Stimulated activated naive CD4-positive, alpha-beta T cell treated with Interleukin-2 at 50 U/mL for 16 hours (primary cell): Measurements from ENCODE around the gene TTC39B.

Source experiments
- DNase-seq: peaks from one replicate; lab custom pipeline; 2025; lab: John Stamatoyannopoulos, UW

The TTC39B gene

DNA sequence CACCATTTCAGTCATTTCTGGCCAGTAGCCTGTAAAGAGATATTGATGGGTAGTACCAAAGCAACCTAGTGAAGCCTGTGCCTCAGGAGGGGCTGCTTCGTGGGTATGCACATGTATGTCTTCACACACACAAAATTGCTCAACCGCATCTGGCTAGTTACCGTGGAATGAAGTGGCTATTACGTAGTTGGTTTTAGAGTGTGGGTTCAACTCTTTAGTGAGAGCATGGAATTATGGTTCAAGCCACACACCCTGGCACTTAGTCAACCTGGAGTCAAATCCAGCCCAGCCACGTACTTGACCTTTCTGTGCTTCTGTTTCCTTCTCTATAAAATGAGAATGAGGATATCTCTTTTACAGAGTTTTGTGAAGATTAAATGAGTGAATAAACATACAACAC, 174.9 kb downstream of the TTC39B start:
- no peak for DNase-seq

DNA sequence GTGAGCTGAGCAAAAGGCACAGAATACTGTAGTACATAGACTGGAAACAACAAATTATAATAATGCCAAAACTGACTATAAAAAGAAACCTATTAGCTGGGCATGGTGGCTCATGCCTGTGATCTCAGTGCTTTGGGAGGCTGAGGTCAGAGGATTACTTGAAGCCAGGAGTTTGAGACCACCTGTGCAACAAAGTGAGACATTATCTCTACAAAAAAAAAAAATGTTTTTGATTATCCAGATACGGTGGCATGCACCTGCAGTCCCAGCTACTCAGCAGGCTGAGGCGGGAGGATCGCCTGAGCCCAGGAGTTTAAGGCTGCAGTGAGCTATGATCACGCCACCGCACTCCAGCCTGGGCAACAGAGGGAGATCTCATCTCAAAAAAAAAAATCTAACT, 175.9 kb downstream of the TTC39B start:
- DNase-seq: no peak

DNA sequence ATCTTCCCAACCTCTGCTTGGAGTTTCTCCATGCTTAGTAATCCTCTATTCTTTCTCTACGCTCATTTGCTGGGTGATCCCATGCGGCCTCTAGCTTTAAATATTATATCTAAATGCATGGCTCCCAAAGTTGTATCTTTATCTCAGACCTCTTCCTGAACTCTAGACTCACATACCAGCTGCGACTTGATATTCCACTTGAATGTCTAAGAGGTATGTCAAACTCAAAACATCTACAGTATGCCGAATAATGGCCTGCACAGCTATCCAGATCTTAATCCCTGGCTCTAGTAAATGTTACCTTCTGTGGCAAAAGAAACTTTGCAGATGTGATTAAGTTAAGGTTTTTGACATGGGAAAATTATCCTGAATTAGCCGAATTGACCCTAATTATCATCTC, 179.2 kb downstream of the TTC39B start:
- DNase-seq: no peak

DNA sequence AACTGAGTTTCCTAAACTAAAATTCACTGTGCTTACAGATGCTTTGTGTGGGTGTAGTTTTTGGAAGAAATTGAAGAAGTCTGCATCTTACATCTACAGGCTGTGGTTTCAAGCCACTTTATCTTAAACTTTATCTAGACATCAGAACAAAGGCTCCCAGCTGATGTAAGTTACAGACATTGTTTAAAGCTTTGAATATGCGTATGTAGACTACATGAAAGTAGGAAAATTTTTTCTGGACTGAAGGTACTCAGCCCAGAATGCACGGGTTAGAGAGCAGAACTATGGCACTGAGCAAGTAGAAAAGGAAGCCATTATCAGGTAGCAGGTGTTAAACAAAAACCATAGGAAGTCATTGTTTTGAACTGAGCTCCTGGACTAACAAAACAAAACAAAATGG, 185.4 kb downstream of the TTC39B start:
- no peak for DNase-seq

DNA sequence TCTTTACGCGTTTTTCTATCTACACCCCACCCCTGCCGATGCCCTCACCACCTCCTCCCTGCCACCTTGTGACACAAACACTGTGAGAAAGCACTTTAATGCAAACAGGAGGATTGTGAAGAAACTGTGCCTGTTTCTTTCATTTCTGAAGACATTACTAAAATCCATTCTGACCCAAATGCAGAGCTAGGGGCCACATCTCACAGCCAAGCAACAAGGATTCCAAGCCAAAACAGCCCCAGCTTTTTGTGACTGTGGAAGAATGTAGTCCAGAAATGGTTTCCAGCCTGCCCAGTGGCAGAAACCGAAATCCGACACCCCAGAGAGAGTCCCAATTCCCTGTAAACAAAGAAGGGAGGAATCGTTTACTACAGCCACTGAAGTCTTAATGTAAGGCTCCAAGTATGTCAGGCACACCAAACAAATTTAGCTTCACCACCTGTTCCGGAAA, 190.9 kb downstream of the TTC39B start:
- no peak for DNase-seq

DNA sequence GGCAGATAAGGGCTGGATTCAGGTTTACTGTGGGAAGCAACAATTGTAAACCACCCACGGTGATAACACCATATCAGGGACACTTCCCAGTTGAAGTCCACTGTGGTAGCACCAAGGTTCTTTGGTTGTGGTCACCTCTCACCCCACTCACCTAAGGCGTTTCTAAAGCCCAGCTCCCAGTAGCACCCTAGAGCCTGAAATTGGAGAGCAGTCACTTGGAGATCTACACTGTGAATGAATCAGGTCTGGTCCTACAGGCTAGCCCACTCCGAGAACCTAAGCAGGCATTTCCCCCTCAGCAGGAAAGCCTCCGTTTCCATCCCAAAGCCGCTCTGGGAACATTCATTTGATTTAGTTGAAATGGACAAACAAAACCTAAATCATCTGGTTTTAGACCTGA, 191.3 kb downstream of the TTC39B start:
- DNase-seq: no peak

DNA sequence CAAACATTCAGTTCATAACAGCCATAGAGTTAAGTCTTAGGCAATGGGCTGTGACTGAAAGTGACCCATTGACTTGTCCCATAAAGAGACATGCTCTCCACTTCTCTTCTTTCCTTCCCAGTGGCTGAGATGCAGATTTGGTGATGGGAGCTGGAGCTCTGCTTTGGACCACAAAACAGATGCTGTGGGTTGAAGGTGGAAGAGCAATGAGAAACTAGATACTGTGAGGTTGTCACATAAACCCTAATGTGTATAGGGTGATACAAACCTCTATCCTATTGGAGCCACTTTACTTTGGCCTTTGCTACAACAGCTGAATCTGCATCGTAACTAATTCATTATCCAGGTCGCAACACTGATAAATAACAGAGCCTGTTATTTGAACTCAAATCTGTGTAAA, 192.0 kb downstream of the TTC39B start:
- no peak for DNase-seq
